Esophagus squamous epithelium (tissue), 4 donors: Measurements from ENCODE around the gene GOLGA6L10.
"Not testable (repeated sequence)": the region's sequence is repeated elsewhere in the genome, so short reads cannot be mapped to it uniquely, and the experiment has no call there.

Source experiments
- CTCF ChIP-seq, 6 experiments: fragments of 450-650 bp in 4 of 6; fragments of 200-600 bp in 2 of 6; sonication (generic) in 2 of 6; IDR thresholded peaks; one replicate each; pipeline ENCODE4 v1.5.1; 2016 to 2019; ENCODE audit warnings: antibody characterized with exemption in 6 of 6, mild to moderate bottlenecking in 4 of 6, moderate library complexity in 4 of 6
- POLR2A ChIP-seq, 4 donors: fragments of 450-650 bp; IDR thresholded peaks; one replicate each; pipeline ENCODE4 v1.6.1; 2017; ENCODE audit warnings: antibody characterized with exemption in 4 of 4, mild to moderate bottlenecking in 4 of 4, moderate library complexity in 3 of 4

GRCh38 chr15:82318281-82318680, 31.0 kb downstream of the GOLGA6L10 start:
- not testable (repeated sequence) for TF ChIP-seq CTCF, POLR2A (IDR thresholded peaks at IDR 0.05)
